IPS-18a (cell line): ENCODE measurements around the gene RIMS4.

Experiments
- H3K27ac ChIP-seq: one replicate; pipeline ENCODE4 v1.5.1; 2013; ENCODE audit warnings: low read length
- H3K27me3 ChIP-seq: one replicate; pipeline ENCODE4 v1.6.1; 2013; ENCODE audit warnings: mild to moderate bottlenecking, low read length; ENCODE audit not compliant: control insufficient read depth, insufficient read depth
- H3K36me3 ChIP-seq: one replicate; pipeline ENCODE4 v1.6.1; 2013; ENCODE audit warnings: low read depth, low read length; ENCODE audit not compliant: control insufficient read depth
- H3K4me1 ChIP-seq: one replicate; pipeline ENCODE4 v1.6.1; 2013; ENCODE audit warnings: low read depth, low read length; ENCODE audit not compliant: control insufficient read depth
- H3K4me3 ChIP-seq: one replicate; pipeline ENCODE4 v1.5.1; 2013; ENCODE audit warnings: low read length
- H3K9ac ChIP-seq: one replicate; pipeline ENCODE4 v1.6.1; 2013; ENCODE audit warnings: mild to moderate bottlenecking, low read length, moderate library complexity
- H3K9me3 ChIP-seq: one replicate; pipeline ENCODE4 v1.6.1; 2013; ENCODE audit warnings: low read depth, low read length; ENCODE audit not compliant: control insufficient read depth

The RIMS4 gene

GRCh38 chr20:44840826-44841225 is 30.5 kb upstream of the RIMS4 start:
- no peak overlapping the region for H3K27ac ChIP-seq
- no peaks in the 10 kb centered on the region for H3K9me3 ChIP-seq
- H3K9ac ChIP-seq: no peak overlapping the region
- H3K36me3 ChIP-seq: no peaks in the 10 kb centered on the region
- peaks cover under 1% of the 10 kb centered on the region for H3K4me1 ChIP-seq
- no peaks in the 10 kb centered on the region for H3K27me3 ChIP-seq
- H3K4me3 ChIP-seq: no peak overlapping the region

- no peaks in the 10 kb centered on the region for H3K27me3 ChIP-seq
- H3K27ac ChIP-seq: no peak overlapping the region
- H3K4me1 ChIP-seq: peaks cover 6% of the 10 kb centered on the region
- H3K9ac ChIP-seq: no peak overlapping the region
- no peak overlapping the region for H3K4me3 ChIP-seq
- no peaks in the 10 kb centered on the region for H3K9me3 ChIP-seq
- no peaks in the 10 kb centered on the region for H3K36me3 ChIP-seq
Observed at GRCh38 chr20:44839481-44839880, 29.1 kb upstream of the RIMS4 start.

DNA sequence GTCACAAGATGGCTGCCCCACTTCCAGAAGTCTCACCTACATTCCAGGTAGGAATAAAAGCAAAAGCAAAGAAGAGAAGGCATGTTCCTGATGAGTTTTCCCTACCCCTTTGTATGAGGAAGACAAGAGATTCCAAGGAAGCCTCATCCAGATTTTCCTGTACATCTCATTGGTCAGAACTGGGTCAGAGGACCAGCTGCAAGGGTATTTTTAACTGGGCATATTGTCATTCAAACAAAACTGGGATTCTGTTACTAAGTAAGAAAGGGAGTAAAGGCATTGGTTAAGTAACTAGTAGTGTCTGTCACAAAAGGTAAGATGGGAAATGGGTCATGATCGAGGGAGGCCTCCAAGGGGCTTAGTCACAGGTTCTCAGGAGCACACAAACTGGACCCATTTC is 28.2 kb upstream of the RIMS4 start:
- H3K4me3 ChIP-seq: no peak overlapping the region
- no peaks in the 10 kb centered on the region for H3K27me3 ChIP-seq
- H3K9ac ChIP-seq: no peak overlapping the region
- peaks cover 6% of the 10 kb centered on the region for H3K4me1 ChIP-seq
- H3K36me3 ChIP-seq: no peaks in the 10 kb centered on the region
- no peak overlapping the region for H3K27ac ChIP-seq
- H3K9me3 ChIP-seq: no peaks in the 10 kb centered on the region

DNA sequence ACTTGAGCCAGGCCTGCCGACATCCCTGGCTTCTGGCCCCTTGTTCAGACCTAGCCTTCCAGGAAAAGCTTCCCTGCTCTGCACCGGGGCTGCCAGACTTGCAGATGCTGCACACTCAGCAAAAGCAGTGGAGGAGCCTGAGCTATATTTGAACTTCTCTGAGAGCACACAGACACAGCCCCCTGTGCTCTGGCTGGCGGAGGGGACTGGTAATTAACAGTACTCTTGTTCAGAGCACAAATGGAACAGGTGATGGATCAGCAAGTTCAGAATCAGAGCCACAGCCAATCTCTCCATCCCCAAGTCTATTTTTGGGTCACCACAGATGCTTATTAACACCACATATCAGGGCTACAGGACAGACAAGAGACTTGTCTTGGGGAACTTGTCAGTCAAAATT is 27.6 kb upstream of the RIMS4 start:
- no peaks in the 10 kb centered on the region for H3K36me3 ChIP-seq
- H3K27me3 ChIP-seq: no peaks in the 10 kb centered on the region
- H3K9ac ChIP-seq: no peak overlapping the region
- H3K9me3 ChIP-seq: no peaks in the 10 kb centered on the region
- H3K4me1 ChIP-seq: peaks cover 7% of the 10 kb centered on the region
- no peak overlapping the region for H3K27ac ChIP-seq
- H3K4me3 ChIP-seq: no peak overlapping the region

DNA sequence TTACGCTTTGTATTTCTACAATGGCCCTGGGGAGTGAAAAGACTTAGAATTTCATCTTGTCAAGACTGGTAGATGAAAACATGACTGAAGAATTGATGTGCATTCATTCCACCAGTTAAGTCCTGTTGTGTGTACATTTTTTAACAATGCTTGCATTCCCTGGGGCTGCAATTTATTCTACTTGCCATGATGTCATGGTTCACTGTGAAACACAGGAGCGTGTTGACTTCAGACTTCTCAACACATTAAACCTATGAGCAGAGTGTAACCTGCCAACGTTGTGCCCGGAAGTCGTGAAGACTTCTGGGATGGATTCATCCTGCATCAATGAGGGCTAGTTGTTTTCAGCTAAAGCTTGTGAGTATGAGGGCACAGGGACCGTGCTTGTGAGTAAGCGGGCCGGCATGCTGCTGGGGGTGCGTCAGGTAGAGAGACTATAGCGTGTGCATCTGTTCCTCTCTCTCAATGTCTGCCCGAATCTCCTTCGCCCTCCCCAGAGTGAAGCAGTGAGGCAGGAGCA is 26.3 kb upstream of the RIMS4 start:
- no peaks in the 10 kb centered on the region for H3K9me3 ChIP-seq
- peaks cover 9% of the 10 kb centered on the region for H3K4me1 ChIP-seq
- H3K27ac ChIP-seq: no peak overlapping the region
- H3K36me3 ChIP-seq: no peaks in the 10 kb centered on the region
- H3K27me3 ChIP-seq: no peaks in the 10 kb centered on the region
- H3K4me3 ChIP-seq: no peak overlapping the region
- H3K9ac ChIP-seq: no peak overlapping the region

- Histone ChIP-seq H3K4me1 (peaks cover 9% of the 10 kb centered on the region), H3K9me3 (no peaks in the 10 kb centered on the region), H3K9ac (no peak overlapping the region), H3K27me3 (no peaks in the 10 kb centered on the region), H3K27ac (no peak overlapping the region), H3K4me3 (no peak overlapping the region), H3K36me3 (no peaks in the 10 kb centered on the region)
Observed at GRCh38 chr20:44835661-44836221, 25.4 kb upstream of the RIMS4 start.

DNA sequence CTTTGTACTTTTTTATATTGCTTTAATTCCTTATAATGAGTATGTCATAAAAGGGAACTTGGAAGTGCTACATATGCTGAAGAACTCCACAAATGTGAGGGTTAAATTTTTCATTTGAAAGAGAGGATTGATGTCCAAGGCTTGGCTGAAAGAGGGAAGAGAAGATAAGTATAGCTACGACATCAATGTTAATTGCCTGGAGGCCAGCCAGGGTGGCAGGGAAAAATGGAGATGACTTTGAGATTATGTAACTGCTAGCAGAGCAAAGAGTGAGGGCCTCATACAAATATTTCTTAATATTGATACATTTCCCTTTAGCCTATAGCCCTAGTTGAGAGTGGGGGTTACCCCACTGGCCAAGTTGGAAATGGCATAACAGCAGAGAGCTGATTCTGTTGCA is 24.8 kb upstream of the RIMS4 start:
- no peak overlapping the region for H3K27ac ChIP-seq
- no peaks in the 10 kb centered on the region for H3K27me3 ChIP-seq
- H3K9me3 ChIP-seq: no peaks in the 10 kb centered on the region
- H3K4me1 ChIP-seq: peaks cover 9% of the 10 kb centered on the region
- H3K36me3 ChIP-seq: no peaks in the 10 kb centered on the region
- no peak overlapping the region for H3K9ac ChIP-seq
- H3K4me3 ChIP-seq: no peak overlapping the region

DNA sequence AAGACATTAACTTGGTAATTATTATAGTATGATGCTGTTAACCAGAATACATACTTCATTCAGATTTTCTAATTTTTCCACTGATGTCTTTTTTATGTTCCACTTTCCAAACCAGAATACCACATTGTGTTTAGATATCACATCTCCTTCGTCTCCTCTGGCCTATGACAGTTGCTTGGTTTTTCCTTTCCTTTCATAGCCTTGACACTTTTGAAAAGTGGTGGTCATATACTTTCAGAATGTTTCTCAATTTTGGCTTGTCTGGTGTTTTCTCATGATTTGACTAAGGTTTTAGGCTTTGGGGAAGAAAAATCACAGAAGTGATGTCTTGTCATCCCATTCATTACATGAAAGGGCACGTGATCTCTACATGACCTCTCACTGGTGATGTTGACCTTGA is 24.3 kb upstream of the RIMS4 start:
- Histone ChIP-seq H3K4me3 (no peak overlapping the region), H3K36me3 (no peaks in the 10 kb centered on the region), H3K27me3 (no peaks in the 10 kb centered on the region), H3K4me1 (peaks cover 9% of the 10 kb centered on the region), H3K27ac (no peak overlapping the region), H3K9ac (no peak overlapping the region), H3K9me3 (no peaks in the 10 kb centered on the region)

DNA sequence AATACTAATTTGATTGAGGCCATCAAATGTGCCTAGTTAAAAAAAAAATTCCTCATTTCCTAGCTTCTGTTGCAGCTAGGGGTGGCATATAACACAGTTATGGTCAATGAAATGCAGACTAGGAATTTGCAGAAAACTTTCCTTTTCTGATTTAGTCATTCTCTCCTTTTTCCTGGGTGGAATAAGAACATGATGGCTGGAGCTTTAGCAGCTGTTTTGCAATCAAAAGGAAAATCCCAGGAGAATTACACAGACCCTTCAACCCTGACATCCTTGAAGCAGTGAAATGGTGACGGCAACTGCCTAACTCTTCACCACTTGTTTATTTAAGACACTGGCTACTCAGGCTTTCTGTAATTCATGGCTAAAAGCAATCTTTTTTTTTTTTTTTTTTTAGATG is 23.1 kb upstream of the RIMS4 start:
- peaks cover 9% of the 10 kb centered on the region for H3K4me1 ChIP-seq
- no peak overlapping the region for H3K4me3 ChIP-seq
- no peaks in the 10 kb centered on the region for H3K9me3 ChIP-seq
- no peak overlapping the region for H3K9ac ChIP-seq
- no peaks in the 10 kb centered on the region for H3K27me3 ChIP-seq
- no peak overlapping the region for H3K27ac ChIP-seq
- H3K36me3 ChIP-seq: no peaks in the 10 kb centered on the region

DNA sequence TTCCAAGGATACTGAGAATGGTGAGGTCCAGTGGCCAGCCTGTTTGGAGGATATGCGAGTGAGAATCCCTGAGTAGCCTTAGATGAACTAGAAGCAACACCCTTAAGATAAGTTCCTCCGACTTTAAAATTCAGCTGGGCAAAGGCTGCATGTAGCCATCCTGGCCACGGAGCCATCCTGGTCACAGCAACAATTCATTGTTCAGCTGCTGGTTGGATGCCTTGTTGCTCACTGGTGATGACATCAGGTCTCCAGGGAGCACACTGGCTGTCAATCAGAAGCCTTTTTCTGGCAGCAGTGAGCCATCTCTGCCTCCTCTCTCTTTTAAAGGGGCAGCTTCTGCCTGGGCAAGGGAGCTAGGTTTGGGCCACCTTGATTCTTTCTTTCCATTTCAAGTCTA is 22.4 kb upstream of the RIMS4 start:
- Histone ChIP-seq H3K9ac (no peak overlapping the region), H3K9me3 (no peaks in the 10 kb centered on the region), H3K4me3 (no peak overlapping the region), H3K4me1 (peaks cover 11% of the 10 kb centered on the region), H3K36me3 (no peaks in the 10 kb centered on the region), H3K27me3 (no peaks in the 10 kb centered on the region), H3K27ac (no peak overlapping the region)

DNA sequence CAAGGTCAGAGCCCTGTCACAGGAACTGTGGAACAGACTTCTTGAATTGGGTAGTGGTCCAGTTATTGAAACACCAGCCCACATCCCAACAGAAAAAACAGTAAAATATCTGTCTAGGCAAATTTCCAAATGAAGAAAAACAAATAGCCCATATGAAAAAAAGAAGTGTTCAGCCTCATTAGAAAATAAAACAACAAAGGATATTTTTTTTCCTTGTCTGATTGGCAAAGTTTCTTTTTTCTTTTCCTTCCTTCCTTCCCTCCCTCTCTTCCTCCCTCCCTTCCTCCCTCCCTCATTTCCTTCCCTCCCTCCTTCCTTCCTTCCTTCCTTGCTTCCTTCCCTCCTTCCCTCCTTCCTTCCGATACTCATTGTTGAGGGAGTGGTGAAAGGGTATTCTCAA is 20.6 kb upstream of the RIMS4 start:
- no peaks in the 10 kb centered on the region for H3K36me3 ChIP-seq
- no peaks in the 10 kb centered on the region for H3K27me3 ChIP-seq
- no peak overlapping the region for H3K9ac ChIP-seq
- no peaks in the 10 kb centered on the region for H3K9me3 ChIP-seq
- peaks cover 20% of the 10 kb centered on the region for H3K4me1 ChIP-seq
- no peak overlapping the region for H3K27ac ChIP-seq
- no peak overlapping the region for H3K4me3 ChIP-seq

DNA sequence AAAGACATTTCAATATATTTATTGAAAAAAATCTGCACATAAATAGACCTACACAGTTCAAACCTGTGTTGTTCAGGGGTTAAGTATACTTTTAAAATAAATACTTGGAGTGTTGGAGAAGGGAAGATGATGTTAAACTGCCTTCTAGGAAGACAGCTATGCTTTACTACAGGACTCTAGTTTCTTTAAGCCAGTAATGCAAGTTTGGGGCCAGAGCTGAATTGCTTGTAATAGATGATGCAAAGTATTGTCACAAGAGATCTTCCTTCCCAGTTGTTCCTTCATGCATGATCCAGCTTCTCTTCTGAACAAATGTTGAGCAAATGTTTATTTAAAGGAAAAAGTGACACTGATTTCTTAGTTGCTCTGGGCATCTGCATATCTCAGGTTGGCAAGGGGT is 20.2 kb upstream of the RIMS4 start:
- no peak overlapping the region for H3K4me3 ChIP-seq
- no peak overlapping the region for H3K27ac ChIP-seq
- no peaks in the 10 kb centered on the region for H3K9me3 ChIP-seq
- no peaks in the 10 kb centered on the region for H3K36me3 ChIP-seq
- H3K27me3 ChIP-seq: no peaks in the 10 kb centered on the region
- peaks cover 16% of the 10 kb centered on the region for H3K4me1 ChIP-seq
- no peak overlapping the region for H3K9ac ChIP-seq
